SK-N-SH treated with all-trans-retinoic acid at 6 μM for 48 hours (cell line): ENCODE measurements around the gene AGPAT4.
"Not testable (repeated sequence)": the region's sequence is repeated elsewhere in the genome, so short reads cannot be mapped to it uniquely, and the experiment has no call there.

Experiments used
- CREB5 ChIP-seq: fragments of 250-450 bp; sonication (Bioruptor Pico); IDR thresholded peaks from 2 replicates; pipeline ENCODE4 v1.5.1; 2020; ENCODE audit warnings: low read depth, mild to moderate bottlenecking, moderate library complexity
- RARB ChIP-seq: fragments of 250-450 bp; sonication (Bioruptor Pico); IDR thresholded peaks from 2 replicates; pipeline ENCODE4 v1.8.0; 2021; ENCODE audit warnings: mild to moderate bottlenecking, moderate library complexity
- ZNF8 ChIP-seq: fragments of 450-650 bp; formaldehyde crosslinking; IDR thresholded peaks from 2 replicates; pipeline ENCODE4 v1.5.0; 2020; ENCODE audit warnings: mild to moderate bottlenecking, moderate library complexity
- TF ChIP-seq, protein P1 (sequence below): fragments of 250-450 bp; sonication (Bioruptor Pico); IDR thresholded peaks from 2 replicates; pipeline ENCODE4 v1.8.0; 2020; ENCODE audit warnings: mild to moderate bottlenecking, moderate library complexity, borderline replicate concordance

DNA sequence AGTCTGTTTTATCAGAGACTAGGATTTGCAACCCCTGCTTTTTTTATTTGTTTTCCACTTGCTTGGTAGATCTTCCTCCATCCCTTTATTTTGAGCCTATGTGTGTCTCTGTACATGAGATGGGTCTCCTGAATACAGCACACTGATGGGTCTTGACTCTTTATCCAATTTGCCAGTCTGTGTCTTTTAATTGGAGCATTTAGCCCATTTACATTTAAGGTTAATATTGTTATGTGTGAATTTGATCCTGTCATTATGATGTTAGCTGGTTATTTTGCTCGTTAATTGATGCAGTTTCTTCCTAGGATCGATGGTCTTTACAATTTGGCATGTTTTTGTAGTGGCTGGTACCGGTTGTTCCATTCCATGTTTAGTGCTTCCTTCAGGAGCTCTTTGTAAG is 97.4 kb downstream of the AGPAT4 start:
- not testable (repeated sequence) for TF ChIP-seq CREB5, ZNF8, RARB (CRISPR knock-in tag)
- TF ChIP-seq, protein P1, sequence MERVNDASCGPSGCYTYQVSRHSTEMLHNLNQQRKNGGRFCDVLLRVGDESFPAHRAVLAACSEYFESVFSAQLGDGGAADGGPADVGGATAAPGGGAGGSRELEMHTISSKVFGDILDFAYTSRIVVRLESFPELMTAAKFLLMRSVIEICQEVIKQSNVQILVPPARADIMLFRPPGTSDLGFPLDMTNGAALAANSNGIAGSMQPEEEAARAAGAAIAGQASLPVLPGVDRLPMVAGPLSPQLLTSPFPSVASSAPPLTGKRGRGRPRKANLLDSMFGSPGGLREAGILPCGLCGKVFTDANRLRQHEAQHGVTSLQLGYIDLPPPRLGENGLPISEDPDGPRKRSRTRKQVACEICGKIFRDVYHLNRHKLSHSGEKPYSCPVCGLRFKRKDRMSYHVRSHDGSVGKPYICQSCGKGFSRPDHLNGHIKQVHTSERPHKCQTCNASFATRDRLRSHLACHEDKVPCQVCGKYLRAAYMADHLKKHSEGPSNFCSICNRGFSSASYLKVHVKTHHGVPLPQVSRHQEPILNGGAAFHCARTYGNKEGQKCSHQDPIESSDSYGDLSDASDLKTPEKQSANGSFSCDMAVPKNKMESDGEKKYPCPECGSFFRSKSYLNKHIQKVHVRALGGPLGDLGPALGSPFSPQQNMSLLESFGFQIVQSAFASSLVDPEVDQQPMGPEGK (CRISPR knock-in tag): not testable (repeated sequence)
